WTC11 (cell line): Measurements from ENCODE around the gene FBLN7.

Experiments
- ATF6 ChIP-seq: sonication (generic); formaldehyde crosslinking; IDR thresholded peaks from 2 replicates; pipeline ENCODE4 v1.8.1; 2023; ENCODE audit warnings: mild to moderate bottlenecking, missing genetic modification reagents
- CREB1 ChIP-seq: sonication (generic); formaldehyde crosslinking; IDR thresholded peaks from 2 replicates; pipeline ENCODE4 v1.8.0; 2023; ENCODE audit warnings: mild to moderate bottlenecking, missing genetic modification reagents
- ESRRA ChIP-seq: sonication (generic); formaldehyde crosslinking; IDR thresholded peaks from 2 replicates; pipeline ENCODE4 v1.8.1; 2022; ENCODE audit warnings: mild to moderate bottlenecking, missing genetic modification reagents, borderline replicate concordance
- SMAD4 ChIP-seq: sonication (generic); formaldehyde crosslinking; IDR thresholded peaks from 2 replicates; pipeline ENCODE4 v1.8.0; 2022; ENCODE audit warnings: mild to moderate bottlenecking, missing genetic modification reagents
- TCF7 ChIP-seq: sonication (generic); formaldehyde crosslinking; IDR thresholded peaks from 2 replicates; pipeline ENCODE4 v1.8.0; 2022; ENCODE audit warnings: mild to moderate bottlenecking, low read depth, missing genetic modification reagents, moderate library complexity
- TEAD4 ChIP-seq: sonication (generic); formaldehyde crosslinking; IDR thresholded peaks from 2 replicates; pipeline ENCODE4 v1.8.0; 2022; ENCODE audit warnings: mild to moderate bottlenecking, missing genetic modification reagents
- TF ChIP-seq, protein P1 (sequence below): fragments of 200-600 bp; IDR thresholded peaks from 2 replicates; pipeline ENCODE4 v1.8.0; 2022; ENCODE audit warnings: antibody characterized with exemption
- TF ChIP-seq, protein P2 (sequence below): sonication (generic); formaldehyde crosslinking; conservative IDR thresholded peaks from 2 replicates; pipeline ENCODE4 v1.8.1; 2022; ENCODE audit warnings: mild to moderate bottlenecking, missing genetic modification reagents
- TF ChIP-seq, protein P3 (sequence below): sonication (generic); formaldehyde crosslinking; IDR thresholded peaks from 2 replicates; pipeline ENCODE4 v1.8.0; 2022; ENCODE audit warnings: mild to moderate bottlenecking, missing genetic modification reagents

- TF ChIP-seq ATF6 (no peak), CREB1 (no peak), ESRRA (no peak), TEAD4 (CRISPR knock-in tag) (no peak), SMAD4 (CRISPR knock-in tag) (no peak), TCF7 (no peak)
- TF ChIP-seq, protein P1, sequence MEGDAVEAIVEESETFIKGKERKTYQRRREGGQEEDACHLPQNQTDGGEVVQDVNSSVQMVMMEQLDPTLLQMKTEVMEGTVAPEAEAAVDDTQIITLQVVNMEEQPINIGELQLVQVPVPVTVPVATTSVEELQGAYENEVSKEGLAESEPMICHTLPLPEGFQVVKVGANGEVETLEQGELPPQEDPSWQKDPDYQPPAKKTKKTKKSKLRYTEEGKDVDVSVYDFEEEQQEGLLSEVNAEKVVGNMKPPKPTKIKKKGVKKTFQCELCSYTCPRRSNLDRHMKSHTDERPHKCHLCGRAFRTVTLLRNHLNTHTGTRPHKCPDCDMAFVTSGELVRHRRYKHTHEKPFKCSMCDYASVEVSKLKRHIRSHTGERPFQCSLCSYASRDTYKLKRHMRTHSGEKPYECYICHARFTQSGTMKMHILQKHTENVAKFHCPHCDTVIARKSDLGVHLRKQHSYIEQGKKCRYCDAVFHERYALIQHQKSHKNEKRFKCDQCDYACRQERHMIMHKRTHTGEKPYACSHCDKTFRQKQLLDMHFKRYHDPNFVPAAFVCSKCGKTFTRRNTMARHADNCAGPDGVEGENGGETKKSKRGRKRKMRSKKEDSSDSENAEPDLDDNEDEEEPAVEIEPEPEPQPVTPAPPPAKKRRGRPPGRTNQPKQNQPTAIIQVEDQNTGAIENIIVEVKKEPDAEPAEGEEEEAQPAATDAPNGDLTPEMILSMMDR, result no peak
- TF ChIP-seq, protein P2, sequence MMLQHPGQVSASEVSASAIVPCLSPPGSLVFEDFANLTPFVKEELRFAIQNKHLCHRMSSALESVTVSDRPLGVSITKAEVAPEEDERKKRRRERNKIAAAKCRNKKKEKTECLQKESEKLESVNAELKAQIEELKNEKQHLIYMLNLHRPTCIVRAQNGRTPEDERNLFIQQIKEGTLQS (CRISPR knock-in tag), result no peak
- TF ChIP-seq, protein P3, sequence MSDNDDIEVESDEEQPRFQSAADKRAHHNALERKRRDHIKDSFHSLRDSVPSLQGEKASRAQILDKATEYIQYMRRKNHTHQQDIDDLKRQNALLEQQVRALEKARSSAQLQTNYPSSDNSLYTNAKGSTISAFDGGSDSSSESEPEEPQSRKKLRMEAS (CRISPR knock-in tag), result no peak
These were observed 28.9 kb upstream of the FBLN7 start for GRCh38 chr2:112109278-112109677.
